HG03060 (cell line): Measurements from ENCODE around the gene STKLD1.

ENCODE experiments used
- ATAC-seq: cut with Tn5 transposase; IDR thresholded peaks from one replicate; pipeline ENCODE4 v1.9.1; 2021; ENCODE audit warnings: low read depth, moderate number of reproducible peaks; ENCODE audit not compliant: unreplicated experiment

STKLD1 gene

DNA sequence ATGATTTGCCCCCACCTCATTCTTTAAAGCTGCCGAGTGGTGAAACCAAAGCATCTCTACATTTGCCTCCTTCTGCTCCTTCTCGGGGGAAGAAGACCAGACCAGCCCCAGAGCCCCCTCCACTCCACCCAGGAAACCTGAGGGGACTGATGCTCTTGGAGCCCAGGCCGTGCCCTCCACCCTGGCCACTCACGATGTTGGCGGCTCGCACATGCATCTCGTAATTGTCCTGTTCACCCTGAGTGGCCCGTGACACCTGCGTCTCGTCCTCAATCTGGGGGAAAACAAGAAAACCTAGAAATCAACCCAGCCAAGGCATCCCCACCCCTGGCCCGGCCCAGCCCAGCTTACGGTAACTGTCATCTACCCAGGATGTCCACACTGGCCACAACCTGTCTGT lies 31.2 kb upstream of the STKLD1 start:
- ATAC-seq, result no peak

DNA sequence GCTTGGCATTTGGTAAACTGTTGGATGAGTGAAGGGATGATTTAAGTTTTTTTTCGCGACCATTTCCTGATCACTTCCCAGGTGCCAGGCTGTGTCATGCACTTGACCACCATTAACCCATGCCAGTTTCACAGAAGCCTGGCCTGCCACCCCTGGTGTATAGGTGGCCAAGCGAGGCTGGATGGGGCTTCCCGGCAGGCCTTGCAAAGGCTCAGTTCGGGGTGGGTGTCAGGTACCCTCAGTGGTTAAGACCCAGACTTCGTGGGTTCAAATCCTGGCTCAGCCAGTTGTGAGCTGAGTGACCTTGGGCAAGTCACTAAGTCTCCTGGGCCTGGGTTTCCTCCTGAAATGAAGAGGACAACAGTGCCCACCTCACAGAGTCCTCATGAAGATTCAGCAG lies 30.6 kb upstream of the STKLD1 start:
- no peak for ATAC-seq

DNA sequence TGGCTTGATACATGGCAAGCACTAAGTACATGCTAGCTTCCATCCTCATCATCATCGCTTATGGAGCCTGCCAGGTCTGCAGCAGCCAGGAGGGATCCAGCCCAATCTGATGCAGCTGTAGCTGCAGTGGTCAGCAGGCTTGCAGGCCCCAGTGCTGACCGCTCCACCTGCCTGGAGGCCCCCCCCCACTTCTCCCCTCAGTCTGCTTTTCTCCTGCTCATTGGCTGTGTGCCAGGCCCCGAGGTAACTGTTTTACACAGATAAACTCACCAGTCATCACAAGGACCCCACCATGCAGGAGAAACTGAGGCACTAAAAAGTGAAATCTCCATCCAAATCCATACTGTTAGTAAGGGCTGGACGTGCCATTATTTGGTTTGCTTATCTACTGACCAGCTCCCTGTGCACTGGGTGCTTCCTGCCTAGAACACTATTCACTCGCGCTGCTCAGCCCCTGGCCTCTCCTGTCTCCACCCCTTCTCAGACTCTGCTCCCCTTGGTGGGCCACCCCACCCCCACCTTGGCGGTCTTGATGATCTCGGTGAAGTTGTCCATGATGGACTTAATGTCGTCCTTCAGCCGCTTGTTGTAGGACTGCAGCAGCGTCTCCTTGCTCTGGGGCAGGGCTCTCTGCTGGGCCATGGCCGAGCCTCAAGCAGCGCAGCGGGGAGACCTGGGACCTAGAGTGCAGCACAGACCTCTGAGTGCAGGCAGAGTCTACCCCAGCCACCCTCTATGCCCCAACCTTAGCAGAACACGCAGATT lies 30.0 kb upstream of the STKLD1 start:
- ATAC-seq, result no peak

DNA sequence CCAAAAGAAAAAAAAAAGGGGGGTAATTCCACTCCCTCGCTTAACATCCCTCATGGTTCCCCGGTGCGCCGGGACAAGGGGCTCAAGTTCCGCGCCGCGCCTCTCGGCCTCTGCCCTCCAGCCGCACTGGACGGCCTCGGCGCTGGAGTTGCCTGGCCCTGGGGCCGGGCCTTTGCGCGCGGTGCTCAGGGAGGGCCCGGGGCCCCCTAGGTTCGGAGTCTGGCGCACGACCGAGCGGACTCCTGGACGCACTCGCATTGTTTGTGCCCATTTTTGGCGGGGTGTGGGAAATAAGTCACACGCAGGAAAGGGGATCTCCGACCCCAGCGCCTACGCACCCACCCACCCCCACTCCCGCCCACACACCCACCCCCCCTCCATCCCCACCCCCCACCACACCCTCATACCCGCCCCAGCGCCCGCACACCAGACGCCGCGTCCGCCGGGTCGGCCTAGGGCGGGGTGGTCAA lies 28.6 kb upstream of the STKLD1 start:
- ATAC-seq, result peak; percentile 0

DNA sequence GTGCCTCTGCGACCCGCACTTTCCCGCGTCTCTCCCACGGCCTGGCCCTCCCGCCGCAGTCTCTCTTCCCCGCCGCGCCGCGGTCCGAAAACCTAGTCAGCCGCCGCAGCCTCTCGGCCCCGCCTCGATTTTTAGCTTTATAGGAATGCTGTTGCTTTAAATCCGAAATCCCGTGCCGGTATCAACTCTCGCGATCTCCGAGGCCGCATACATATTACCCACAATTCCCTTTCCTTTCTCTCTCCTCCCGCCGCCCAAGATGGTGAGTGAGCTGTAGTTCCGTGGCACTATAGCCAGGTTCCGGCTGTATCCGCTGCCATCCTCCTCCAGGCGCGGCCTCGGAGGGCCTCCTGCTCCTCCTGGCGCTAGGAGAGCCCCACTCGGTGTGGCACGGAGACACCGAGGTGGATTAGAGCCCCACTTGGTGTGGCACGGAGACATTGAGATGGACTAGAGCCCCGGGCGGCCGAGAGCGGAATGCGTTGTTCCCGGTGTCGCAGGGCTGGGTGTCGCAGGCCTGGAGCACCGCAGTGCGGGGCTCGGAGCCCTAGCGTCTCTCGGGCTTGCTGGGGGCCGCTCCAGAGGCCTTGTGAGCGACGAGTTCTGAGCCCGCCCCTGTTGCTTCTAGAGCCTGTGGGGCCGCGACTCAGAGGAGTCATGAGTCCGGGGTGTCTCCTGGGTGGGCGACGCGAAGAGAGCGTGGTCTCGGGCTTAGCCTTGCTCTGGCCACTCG lies 28.0 kb upstream of the STKLD1 start, which contains the start of the genes MED22 and RPL7A:
Gene MED22, minus strand, starts transcription at position 147 of the 733 bp plus-strand sequence. CDS start 1,469 bp downstream, outside the sequence.
Gene RPL7A, plus strand, starts transcription at position 234 of the 733 bp plus-strand sequence. Its CDS starts 26 bp downstream, at position 260.
- ATAC-seq, result peak; percentile 85

DNA sequence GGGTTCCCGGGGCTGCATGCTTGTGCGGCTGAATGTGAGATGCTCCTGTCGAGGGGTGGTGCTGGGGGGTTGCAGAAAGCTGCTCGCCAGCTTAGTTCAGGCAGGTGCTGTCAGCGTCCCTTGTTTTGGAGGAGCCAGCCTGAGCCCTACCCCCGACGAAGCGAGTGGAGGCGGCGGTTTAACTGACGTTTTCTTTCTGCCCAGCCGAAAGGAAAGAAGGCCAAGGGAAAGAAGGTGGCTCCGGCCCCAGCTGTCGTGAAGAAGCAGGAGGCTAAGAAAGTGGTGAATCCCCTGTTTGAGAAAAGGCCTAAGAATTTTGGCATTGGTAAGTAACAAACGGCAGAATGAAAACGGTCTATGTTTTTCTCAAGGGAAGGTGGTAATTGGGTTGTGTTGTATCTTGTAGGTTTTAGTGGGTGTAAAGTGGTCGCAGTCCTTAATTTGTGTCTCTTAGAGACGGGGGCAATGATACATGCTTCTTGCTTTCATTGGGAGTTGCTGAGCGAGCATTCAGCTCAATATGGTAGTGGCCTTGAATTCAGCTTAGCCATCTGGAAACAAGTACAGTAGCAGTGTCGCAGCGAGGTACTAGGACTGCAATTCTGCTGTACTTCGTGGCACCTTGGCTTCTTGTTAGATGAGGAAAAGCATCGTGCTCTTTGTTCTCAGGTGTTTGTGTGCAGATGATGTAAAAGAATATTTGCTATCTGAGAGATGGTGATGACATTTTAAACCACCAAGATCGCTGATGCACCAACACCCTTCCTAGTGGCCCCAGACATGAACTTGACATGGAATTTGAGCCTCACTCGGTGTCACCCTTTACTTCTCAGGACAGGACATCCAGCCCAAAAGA lies 27.2 kb upstream of the STKLD1 start:
- ATAC-seq, result no peak

DNA sequence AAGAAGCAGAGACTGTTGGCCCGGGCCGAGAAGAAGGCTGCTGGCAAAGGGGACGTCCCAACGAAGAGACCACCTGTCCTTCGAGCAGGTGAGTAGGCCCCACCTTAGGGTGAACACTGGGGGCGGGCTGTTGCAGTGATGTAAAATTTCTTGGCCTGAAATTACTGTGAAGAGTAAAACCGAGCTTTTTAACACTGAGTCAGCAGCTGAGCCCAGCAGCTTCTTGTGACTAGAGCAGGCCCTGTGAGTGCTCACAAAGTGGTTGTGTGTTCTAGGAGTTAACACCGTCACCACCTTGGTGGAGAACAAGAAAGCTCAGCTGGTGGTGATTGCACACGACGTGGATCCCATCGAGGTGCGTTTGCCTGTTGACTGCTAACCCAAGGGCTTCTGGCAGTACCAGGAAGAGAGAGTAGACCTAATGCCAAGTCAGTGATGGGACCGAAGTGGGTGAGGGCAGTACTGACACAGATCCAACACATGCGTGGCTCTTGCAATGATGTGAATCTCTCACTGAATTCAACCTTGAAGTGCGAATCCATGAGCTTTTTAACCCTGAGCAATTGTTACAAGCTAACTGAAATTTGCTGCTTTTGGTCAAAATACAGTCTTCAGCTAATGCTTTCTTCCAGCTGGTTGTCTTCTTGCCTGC lies 26.1 kb upstream of the STKLD1 start:
- no peak for ATAC-seq

DNA sequence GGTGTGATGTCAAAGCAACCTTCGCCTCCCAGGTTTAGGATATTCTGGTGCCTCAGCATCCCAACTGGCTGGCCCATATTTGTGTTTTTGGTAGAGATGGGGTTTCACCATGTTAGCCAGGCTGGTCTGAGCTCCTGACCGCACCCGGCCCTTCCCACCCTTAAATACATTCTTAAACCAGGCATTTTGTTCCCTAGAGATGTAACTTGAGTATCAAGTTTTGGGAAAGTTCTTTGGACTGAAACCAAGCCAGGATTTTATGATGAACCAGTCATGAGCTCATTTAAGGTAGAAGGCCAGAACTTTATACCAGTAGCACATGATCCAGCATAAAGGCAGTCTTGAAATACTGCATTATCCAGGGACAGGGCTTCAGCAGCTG lies 24.6 kb upstream of the STKLD1 start:
- no peak for ATAC-seq

DNA sequence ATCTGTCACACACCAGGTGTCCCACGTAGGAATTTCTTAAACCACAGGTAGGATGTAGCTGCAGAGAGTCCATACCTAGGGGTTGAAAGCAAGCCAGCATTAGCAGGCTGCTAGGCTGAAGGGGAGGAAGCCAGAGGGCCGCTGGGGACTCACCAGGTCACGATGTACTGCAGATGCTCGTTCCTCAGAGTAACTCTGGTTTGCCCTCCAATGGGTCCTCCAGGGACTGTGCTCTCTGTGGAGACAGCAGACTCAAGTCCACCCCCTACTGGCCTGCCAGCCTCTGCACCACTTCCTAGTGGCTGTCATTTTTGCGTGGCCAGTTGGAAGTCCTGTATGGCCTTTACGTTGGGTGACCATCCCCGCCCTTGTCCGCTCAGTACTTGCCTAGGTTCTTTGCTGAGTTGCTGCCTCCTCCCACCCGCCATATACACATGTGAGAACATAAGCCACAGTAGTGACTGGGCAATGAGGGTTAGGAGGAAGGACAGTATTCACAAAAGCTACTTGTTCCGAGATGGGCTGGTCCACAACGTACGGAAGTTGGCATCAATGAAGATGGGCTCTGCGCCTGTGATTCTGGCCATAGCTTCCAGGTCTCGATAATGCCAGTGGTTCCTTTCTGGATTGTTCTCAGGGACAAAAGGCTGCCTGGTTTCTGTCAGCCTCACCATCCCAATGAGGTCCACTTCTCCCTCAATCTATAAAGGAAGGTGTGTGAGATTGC lies 24.1 kb upstream of the STKLD1 start:
- ATAC-seq, result no peak

DNA sequence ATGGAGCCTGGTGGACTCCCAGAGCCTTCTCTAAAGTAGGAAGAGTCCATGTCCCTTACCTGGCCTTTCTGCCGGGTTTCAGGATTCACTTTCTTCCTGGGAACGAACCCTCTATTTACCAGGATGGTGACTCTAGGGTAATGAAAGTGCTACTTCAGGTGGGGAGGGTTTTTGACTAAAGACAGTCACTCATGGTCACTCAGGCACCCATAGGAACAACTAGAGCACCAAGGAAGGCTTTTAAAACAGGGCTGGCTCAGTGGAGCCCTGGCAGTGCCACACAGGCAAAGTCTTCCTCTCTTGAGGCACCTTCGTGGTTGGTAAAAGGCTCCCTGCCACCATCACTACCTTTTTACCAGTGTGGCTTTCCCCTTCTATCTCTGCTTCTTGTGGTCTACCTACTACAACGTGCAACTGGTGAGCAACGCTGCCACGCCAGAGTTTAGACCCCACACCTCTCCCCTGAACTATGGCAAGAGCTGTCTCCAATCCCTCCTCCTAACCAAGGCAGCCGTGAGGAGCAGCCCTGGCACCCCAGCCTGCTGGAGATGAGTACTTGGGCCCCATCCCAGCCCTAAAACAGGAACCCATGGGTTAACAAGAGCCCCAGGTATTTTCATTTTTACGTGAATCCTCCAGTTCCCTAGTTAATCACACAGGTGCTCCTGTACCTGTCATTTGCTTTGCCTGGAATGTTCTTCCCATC lies 23.4 kb upstream of the STKLD1 start:
- no peak for ATAC-seq

DNA sequence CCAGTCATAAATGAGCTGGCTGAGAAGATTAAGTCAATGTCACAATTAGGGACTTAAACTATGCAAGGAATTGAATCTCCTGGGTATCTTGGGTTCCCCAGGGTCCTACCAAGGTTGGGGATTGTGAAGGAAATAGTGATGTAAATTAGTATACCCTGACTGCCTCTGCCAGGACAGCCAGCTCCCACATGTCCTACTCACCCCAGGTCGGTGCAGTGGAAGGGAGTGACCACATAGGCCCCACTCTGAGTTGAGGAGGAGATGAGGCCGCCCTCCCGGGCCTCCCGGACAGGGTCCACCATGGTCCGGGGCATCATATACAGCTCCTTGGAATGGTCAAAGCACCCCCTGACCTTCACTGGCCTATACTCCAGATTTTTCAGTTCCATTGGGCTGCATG lies 22.6 kb upstream of the STKLD1 start:
- ATAC-seq, result no peak

DNA sequence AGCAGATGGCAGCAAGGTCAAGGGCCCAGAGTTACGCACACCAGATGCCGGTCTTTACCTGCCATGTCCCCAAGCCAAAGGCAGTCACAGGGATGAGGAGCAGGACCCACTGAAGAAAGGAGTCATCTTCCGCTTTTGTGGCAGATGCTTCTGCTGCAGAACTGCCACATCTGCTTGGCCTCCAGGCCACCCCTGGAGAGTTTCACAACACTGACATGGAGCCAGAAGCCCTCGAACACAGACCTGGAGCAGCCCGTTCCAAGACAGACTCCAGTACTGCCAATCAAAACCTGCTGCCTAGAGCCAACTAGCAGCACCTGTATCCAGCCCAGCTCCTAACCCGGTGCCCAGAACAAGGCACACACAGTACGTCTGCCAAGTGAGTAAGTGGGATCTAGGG lies 21.4 kb upstream of the STKLD1 start:
- no peak for ATAC-seq

DNA sequence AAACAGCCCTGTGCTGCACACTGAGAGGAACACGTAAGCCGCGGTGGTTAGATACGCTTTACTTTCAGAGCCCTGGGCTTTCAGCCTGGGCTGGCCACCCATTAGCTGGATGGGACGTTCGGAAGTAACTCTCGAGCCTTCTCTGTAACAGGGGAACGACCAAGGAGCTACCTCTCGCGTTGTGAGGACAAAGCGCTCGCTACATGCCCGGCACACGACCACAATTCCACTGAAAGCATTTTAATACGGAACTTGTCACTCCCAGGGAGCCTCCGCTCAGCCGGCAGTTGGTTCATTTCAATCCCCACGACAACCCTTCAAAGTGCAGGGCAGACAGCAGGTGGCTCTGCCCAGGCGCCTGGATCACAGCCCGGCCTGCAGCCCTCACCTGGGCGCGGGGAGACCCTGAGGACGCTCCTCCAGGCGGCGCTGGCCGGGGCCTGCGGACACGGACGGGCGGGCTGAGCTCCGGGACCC lies 20.2 kb upstream of the STKLD1 start:
- ATAC-seq, result no peak

DNA sequence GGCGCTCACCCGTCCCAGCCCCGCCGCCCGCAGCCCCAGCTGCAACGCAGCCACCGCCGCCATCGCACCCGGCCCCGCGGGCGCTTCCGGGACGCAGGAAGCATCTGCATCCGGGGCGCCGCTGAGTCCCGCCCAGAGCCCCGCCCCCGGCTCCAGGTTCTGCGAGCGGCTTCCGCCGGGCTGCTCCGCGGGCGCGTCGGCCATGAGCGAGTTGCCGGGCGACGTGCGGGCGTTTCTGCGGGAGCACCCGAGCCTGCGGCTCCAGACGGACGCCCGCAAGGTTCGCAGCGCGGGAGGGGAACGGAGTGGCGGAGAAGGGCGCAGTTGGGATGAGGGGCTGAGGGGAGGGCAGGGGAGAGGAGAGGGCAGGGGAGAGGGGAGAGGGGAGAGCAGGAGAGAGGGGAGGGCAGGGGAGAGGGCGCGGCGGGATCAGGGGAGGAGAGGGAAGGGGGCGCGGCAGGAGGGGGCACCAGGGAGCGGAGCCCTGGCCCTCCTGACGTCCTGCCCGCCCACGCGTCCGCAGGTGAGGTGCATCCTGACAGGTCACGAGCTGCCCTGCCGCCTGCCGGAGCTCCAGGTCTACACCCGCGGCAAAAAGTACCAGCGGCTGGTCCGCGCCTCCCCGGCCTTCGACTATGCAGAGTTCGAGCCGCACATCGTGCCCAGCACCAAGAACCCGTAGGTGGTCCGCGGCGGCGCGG lies 19.6 kb upstream of the STKLD1 start, which contains the start of the genes SURF1 and SURF2:
Gene SURF1, minus strand, starts transcription at position 97 of the 701 bp plus-strand sequence. Its CDS starts 34 bp downstream, at position 63.
Gene SURF2, plus strand, starts transcription at position 160 of the 701 bp plus-strand sequence. Its CDS starts 43 bp downstream, at position 203.
- ATAC-seq, result no peak

DNA sequence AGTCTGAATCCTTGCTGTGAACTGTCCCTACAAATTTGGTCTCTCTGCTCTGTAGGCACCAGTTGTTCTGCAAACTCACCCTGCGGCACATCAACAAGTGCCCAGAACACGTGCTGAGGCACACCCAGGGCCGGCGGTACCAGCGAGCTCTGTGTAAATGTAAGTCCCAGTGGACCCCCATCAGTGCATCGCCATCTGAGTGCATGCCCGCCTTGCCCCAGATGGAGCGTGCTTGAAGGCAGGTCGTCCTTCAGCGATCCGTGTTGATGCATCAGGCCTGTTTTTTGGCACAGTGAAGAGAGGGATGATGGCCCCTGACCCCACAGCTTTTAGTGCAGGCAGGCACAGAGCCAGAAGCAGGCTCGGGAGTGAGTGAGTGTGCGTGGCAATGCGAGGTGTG lies 18.5 kb upstream of the STKLD1 start:
- ATAC-seq, result no peak

DNA sequence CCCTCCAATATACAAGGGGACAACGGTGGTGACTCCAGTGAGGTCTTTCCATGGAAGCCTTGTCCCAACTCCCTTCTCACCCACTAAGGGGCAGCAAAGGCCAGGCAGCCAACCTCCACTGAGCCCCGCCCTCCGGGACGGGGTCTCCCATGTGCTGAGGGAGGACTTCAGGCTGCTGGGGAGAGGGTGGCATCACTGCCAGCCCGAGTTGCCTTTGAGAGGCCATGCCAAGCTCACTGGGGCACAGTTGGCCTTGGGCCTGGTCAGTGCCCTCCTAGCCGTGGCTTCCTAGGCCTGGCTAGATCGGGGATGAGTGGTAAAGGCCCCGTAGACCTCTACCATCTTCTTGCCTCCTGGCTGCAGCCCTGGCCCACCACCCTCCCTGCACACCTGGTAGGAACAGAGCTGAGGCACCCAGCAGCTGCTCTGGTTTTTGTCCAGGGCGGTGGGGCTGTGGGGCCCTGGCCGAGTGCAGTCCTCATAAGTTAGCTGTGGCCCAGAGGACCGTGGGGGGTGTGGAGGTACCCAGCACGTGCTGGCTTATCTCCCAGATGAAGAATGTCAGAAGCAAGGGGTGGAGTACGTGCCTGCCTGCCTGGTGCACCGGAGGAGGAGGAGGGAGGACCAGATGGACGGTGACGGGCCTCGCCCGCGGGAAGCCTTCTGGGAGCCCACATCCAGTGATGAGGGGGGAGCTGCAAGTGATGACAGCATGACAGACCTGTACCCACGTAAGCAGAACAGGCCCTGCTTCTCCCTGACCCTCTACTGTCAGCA lies 16.6 kb upstream of the STKLD1 start:
- no peak for ATAC-seq
